Measurements from ENCODE around the gene LFNG. TPM values are rescaled to one million over a fixed set of nuclear protein-coding genes. Genes with fewer than 3 reads are reported as not detected.

LFNG gene
- total RNA-seq, 4 donors from 2014 or later: 105 to 198 (median 150) TPM

DNA sequence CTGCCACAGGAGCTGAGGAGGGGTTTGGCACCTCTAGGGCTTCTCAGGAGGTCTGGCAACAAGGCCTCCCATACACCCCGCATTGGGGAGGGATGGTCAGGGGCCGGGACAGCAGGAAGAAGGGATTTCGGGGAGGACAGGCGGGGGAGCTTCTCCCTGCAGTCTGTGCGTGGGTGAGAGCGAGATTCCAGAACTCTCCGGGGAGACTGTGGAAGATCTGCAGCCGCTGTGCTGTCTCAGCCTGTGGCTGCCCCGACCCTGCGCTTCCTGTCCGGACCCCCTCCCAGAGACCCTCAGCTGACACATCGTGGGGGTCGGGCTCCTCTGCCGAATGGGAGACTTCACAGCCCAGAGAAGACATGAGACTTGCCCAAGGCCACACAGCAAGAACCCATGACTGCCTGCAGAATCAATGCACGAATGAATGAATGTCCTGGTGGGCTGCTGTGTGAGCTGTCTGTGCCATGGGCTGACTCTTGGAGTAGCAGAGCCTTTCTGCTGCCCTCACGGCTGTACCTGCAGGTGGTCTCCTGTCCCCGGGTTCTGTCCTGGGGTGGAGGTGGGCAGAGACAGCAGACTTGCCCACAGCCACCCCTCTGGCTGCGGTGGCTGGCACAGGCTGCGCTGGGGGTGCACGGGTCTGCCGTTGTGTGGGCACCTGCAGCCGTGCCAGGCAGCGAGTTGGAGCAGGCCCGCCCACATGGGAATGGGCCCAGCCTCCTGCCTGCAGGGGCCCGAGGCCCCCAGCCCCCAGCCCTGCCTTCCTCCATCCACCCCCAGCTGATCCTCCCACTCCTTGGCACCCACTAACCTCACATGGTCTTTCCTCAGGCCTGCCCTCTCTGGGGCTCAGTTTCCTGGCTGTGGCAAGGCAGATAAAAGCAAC is 16.3 kb upstream of the LFNG start:
- 47% methylated on average over 12 of the region's 25 CpGs for WGBS
- no peak overlapping the region for H3K27ac ChIP-seq
- no peak for TF ChIP-seq POLR2A (IDR thresholded peaks at IDR 0.05)
- H3K27me3 ChIP-seq: peaks cover 2% of the 10 kb centered on the region
- H3K4me1 ChIP-seq: peaks cover 32% of the 10 kb centered on the region
- no peaks in the 10 kb centered on the region for H3K36me3 ChIP-seq
- H3K4me3 ChIP-seq: no peak overlapping the region
- DNase-seq (ENCODE audit: low spot score in 2 of 2): no peak
- H3K9me3 ChIP-seq: no peaks in the 10 kb centered on the region

DNA sequence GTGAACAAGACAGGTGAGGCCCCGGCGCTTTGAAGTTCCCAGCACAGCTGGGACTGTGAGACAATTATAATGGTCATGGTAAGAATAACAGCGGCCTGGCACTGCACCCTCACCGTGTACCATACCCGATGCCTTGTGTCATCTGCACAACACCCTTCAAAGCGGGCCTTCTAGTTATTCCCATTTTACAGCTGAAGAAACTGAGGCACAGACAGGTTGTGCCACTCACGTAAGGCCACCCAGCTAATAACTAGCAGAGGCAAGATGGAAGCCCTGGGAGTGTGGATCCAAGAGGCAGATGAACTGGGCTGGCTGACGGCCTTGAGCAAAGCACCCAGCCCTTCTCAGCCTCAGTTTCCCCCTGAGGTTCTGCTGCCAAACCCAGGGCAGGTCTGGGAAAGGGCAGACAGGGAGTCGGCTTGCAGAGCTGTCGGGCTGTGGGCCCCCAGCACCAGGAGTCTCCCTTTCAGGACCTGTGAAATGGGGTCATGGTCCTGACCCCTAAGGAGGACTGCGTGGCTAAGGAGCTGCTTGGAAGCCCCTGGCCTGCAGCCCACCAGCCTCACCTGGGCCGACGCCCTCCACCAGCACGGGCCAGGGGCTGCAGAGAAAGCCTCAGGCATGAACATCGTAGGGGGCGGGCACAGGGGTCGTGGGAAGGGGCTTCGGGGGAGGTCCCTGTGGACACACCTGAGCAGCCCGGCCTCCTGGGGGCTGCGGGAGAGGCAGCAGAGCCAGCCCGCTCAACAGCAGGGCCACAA is 15.3 kb upstream of the LFNG start:
- Histone ChIP-seq H3K4me3 (no peak overlapping the region), H3K36me3 (no peaks in the 10 kb centered on the region), H3K27me3 (no peaks in the 10 kb centered on the region), H3K27ac (no peak overlapping the region), H3K4me1 (peaks cover 42% of the 10 kb centered on the region), H3K9me3 (no peaks in the 10 kb centered on the region)
- no peak for DNase-seq (ENCODE audit: low spot score in 2 of 2)
- TF ChIP-seq EP300 (IDR thresholded peaks at IDR 0.05) (no peak), POLR2A (IDR thresholded peaks at IDR 0.05) (no peak), POLR2AphosphoS5 (IDR thresholded peaks at IDR 0.05) (no peak), CTCF (IDR thresholded peaks at IDR 0.05) (no peak)
- 95% methylated on average over 12 of the region's 21 CpGs for WGBS

DNA sequence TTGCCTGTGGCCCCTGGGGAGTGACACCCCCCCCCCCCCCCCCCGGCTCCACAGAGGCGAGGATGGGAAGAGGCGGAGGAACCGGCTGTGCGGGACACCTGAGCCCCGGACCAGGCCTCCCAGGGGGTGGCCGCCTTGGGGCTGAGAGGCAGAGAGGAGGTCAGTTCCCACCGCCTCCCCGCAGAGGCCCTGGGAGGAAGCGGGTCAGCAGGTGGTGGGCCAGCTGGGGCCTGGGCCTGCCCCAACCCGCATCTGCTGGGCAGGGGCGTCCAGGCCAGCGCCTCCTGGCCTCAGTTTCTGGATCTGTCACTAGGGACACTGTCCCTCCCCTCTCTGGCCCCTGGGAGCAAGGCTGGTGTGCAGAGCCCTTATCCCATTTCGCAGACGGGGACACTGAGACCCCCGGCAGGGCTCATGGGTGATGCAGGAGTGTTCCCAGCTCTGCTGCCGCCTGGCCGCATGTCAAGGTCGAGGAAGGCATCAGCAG is 14.6 kb upstream of the LFNG start:
- WGBS: no CpG with 5 or more reads among the region's 19 CpGs
- Histone ChIP-seq H3K27ac (no peak overlapping the region), H3K27me3 (no peaks in the 10 kb centered on the region), H3K4me1 (peaks cover 48% of the 10 kb centered on the region), H3K4me3 (no peak overlapping the region), H3K36me3 (no peaks in the 10 kb centered on the region), H3K9me3 (no peaks in the 10 kb centered on the region)
- TF ChIP-seq POLR2A (IDR thresholded peaks at IDR 0.05): no peak
- TF ChIP-seq POLR2AphosphoS5 (IDR thresholded peaks at IDR 0.05): no peak
- no peak for TF ChIP-seq EP300 (IDR thresholded peaks at IDR 0.05)
- TF ChIP-seq CTCF (IDR thresholded peaks at IDR 0.05): no peak
- DNase-seq (ENCODE audit: low spot score in 2 of 2): no peak

GRCh38 chr7:2505401-2505800 is 14.2 kb upstream of the LFNG start:
- Histone ChIP-seq H3K27ac (no peak overlapping the region), H3K4me1 (peaks cover 50% of the 10 kb centered on the region), H3K4me3 (no peak overlapping the region), H3K27me3 (no peaks in the 10 kb centered on the region), H3K9me3 (no peaks in the 10 kb centered on the region), H3K36me3 (no peaks in the 10 kb centered on the region)
- 58% methylated on average over 3 of the region's 14 CpGs for WGBS
- DNase-seq (ENCODE audit: low spot score in 2 of 2): no peak
- no peak for TF ChIP-seq POLR2AphosphoS5 (IDR thresholded peaks at IDR 0.05)
- TF ChIP-seq CTCF (IDR thresholded peaks at IDR 0.05): no peak
- TF ChIP-seq POLR2A (IDR thresholded peaks at IDR 0.05): no peak
- no peak for TF ChIP-seq EP300 (IDR thresholded peaks at IDR 0.05)

DNA sequence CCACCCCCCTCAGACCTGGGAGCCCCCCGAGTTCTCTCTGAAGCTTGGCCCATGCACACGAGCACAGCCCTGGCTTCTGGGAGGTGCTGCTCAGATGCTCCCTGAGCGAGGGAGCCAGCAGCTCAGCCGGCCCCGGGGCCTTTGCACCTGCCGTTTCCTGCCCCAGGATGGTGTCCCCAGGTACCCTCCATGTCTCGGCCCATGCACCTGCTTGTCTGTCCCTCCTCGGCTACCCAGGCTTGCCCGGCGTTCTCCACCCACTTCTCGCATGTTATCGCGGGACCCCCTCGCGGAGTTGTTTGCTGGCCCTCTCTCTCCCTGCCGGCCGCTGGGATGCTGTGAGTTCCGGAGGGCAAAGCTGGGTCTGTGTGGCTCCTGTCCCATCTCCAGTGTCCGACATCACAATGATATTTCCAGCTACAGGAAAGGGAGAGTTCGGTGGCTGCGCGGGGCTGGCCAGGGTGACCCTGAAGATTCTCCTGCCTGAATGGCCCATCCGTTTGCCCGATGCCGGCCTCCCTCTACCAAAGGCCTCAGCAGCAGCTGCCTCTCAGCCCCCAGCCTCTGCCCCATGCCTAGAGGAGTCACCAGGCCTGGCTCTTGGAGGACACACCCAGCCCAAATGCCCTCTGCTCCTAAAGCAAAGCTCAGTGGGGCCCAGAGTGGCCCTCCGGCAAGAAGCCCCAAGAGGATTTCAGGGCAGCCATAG is 12.2 kb upstream of the LFNG start:
- no peak overlapping the region for H3K27ac ChIP-seq

More for the DNA sequence above, 12.2 kb upstream of the LFNG start:
- WGBS: 84% methylated on average over 22 of the region's 26 CpGs
- Histone ChIP-seq H3K4me3 (no peak overlapping the region), H3K36me3 (no peaks in the 10 kb centered on the region), H3K9me3 (no peaks in the 10 kb centered on the region), H3K4me1 (peaks cover 69% of the 10 kb centered on the region), H3K27me3 (no peaks in the 10 kb centered on the region)
- TF ChIP-seq EP300 (IDR thresholded peaks at IDR 0.05): no peak
- no peak for DNase-seq (ENCODE audit: low spot score in 2 of 2)
